ENCODE results near the gene INO80C.

INO80C gene, protein sequence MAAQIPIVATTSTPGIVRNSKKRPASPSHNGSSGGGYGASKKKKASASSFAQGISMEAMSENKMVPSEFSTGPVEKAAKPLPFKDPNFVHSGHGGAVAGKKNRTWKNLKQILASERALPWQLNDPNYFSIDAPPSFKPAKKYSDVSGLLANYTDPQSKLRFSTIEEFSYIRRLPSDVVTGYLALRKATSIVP
- long read RNA-seq, donor 1, transcript INO80C-202 (5 exons, 974 nt) = major isoform, 10 of 13 reads
- long read RNA-seq, donor 1, partial matches to known transcripts = 0 of 13 reads
- long read RNA-seq, donor 1, other reads (novel, unspliced or antisense) = 0 of 13 reads
- long read RNA-seq, donor 2, partial matches to known transcripts = 0 of 6 reads
- long read RNA-seq, donor 2, other reads (novel, unspliced or antisense) = 0 of 6 reads
- long read RNA-seq, donor 3, transcript INO80C-202 (5 exons, 974 nt) = major isoform, 5 of 5 reads
- long read RNA-seq, donor 3, partial matches to known transcripts = 0 of 5 reads
- long read RNA-seq, donor 3, other reads (novel, unspliced or antisense) = 0 of 5 reads
- long read RNA-seq, donor 4, transcript INO80C-202 (5 exons, 974 nt) = major isoform, 9 of 15 reads
- long read RNA-seq, donor 4, partial matches to known transcripts = 0 of 15 reads
- long read RNA-seq, donor 4, other reads (novel, unspliced or antisense) = 0 of 15 reads
- long read RNA-seq, donor 5, transcript INO80C-202 (5 exons, 974 nt) = major isoform, 7 of 12 reads
- long read RNA-seq, donor 5, partial matches to known transcripts = 0 of 12 reads
- long read RNA-seq, donor 5, other reads (novel, unspliced or antisense) = 0 of 12 reads
- long read RNA-seq, donor 6, transcript INO80C-202 (5 exons, 974 nt) = major isoform, 8 of 14 reads
- long read RNA-seq, donor 6, partial matches to known transcripts = 0 of 14 reads
- long read RNA-seq, donor 6, other reads (novel, unspliced or antisense) = 0 of 14 reads
- long read RNA-seq, donor 7 = 0 reads
- long read RNA-seq, donor 8, transcript INO80C-202 (5 exons, 974 nt) = major isoform, 6 of 17 reads
- long read RNA-seq, donor 8, partial matches to known transcripts = 0 of 17 reads
- long read RNA-seq, donor 8, other reads (novel, unspliced or antisense) = 0 of 17 reads

DNA sequence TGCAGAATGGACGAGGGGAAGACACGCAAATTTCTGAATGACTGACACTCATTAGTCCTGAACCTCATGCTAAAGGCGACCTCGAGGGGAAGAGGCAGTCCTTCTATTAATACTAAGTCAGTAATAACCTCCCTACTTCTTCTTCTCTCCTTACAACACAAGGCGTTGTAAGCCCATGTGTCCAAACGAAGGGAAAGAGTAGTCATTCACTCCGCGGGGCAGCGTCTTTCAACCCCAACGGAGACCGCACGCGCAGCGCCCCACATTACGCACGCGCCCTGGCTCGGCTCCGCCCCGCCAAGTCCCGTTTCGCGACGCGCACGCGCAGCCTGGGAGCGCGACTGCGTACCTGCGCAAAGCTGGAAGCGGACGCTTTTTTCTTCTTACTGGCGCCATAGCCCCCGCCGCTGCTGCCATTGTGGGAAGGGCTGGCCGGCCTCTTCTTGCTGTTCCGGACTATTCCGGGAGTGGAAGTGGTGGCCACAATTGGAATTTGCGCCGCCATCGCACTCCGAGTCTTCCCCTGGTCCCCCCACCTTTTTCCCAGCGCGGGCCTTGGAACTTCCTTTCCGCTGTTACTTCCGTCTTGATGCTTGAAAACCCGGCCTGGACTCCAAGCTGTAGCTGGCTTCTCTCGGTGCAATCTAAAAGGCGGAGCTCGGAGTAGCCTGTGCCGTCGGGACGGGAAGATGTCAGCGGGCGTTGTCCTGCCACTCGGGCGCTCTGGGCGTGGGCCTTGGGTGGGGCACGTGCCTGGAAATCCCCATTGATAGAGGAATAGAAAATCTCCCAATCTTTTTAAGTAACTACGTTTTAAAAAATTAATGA is at the start of gene INO80C:
TSS of gene INO80C (minus strand) at position 591 of the 828 bp plus-strand sequence. CDS start at position 505, 86 bp downstream.
- DNase-seq = peak; percentile 99

DNA sequence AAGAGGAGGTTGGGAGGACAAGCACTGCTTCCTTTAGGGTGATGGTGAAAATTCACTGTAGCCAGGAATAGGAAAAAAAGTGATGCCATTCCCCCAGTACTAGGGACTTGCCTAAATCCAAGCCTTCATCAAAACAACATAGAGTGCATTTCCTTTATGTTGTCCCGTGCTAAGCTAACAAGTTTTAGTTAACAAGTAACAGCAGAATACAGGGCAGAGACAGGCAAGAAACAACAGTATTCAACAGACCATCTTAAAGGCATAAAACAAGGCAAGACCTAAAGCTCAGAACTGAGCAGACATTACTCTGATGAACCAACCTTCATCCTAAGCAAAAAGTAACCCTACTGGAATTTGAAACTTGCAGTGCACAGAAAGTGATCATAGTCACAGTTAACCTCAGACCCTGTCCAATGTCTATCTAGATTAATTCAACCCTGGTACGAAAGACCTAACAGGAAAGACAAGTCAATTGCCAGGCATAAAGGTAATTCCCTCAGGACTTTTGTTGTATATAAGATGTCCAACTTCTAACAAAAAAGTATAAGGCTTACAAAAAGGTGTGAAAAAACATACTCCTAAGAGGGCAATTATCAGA is 49.3 kb upstream of the INO80C start:
- DNase-seq = no peak

DNA sequence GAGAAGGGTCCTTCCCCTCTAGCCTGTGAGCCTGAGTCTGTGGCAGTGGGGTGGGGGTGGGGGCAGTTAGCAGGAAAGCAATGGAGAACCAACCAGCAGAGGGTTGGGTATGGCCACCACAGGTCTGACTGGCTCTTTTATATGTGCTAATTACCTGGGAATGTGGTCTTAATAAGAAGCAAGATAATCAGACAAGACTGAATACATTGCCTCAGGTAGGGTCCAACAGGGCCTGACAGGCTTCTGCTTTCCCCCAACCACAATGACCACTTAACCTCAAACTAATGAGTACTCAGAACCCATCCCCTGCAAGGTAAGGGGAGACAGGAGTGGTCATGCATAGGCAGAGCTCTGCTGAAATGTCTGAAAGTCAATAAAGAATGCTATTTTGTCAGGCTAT is 44.6 kb upstream of the INO80C start:
- no peak for DNase-seq

DNA sequence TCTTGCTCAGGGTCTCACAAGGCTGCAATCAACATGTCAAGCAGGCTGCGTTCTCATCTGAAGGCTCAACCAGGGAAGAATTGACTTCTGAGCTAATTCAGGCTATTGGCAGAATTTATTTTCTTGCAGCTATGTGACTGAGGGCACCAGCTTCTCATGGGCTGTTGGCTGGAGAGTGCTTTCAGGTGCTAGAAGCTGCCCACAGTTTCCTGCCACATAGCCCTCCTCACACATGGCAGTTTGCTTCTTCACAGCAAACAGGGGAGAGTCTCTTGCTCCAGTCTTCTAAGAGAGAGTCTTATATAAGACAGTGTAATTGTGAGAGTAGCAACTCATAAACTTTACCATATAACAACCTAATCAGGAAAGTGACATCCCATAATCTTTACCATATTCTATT is 37.5 kb upstream of the INO80C start:
- DNase-seq = no peak

DNA sequence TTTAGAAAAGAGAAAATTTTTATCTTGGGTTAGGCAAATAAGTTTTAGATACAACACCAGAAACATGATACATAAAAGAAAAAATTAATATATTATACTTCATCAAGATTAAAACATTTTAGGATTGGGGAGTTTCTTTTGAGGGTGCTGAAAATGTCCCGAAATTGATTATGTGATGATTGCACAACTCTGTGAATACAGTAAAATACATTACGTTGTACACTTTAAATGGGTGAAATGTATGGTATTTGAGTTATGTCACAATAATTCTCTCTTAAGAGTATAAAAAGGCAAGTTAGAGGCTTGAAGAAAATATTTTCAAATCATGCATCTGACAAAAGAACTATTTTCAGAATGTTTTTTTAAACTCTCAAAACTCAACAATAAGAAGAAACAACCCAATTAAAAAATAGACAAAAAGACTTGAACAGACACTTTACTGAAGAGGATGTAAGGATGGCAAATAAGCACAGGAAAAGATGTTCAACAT is 36.2 kb upstream of the INO80C start:
- DNase-seq = no peak

DNA sequence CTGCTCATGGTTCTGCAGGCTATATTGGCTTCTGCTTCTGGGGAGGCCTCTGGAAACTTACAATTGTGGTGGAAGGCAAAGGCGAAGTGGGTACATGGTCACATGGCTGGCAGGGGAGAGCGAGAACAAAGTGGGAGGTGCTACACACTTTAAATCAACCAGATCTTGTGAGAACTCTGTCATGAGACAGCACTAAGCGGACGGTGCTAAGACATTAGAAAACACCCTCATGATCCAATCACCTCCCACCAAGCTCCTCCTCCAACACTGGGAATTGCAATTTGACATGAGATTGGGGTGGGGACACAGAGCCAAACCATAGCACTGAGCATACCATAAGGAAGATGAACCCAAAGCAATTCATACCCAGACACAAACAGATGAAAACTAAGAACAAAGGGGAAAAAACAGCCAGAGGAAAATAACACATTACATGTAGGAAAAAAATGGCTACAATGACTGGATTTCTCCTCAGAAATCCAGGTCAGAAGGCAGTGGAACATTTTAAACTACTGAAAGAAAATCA is 31.1 kb upstream of the INO80C start:
- no peak for DNase-seq

DNA sequence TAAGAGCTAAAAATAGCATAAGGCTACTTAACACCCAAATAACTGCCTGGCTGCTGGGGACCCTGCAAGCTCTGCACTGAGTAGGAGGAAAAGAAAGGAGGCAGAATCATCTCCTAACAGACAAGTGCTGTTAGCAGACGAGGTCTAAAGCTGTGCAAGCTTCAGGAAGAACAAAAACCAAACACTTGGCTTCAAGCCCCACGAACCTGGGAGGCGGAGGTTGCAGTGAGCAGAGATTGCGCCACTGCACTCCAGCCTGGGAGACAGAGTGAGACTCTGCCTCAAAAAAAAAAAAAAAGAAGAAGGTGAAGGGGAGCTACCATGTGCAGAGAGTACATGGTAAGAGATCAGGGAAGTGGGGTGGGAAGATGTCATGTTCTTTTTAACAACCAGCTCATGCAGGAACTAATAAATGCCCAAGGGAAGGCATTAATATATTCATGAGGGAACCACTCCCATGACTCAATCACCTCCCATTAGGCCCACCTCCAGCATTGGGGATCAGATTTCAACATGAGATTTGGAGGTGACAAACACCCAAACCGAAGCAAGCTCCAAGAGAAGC is 28.8 kb upstream of the INO80C start:
- DNase-seq = no peak

DNA sequence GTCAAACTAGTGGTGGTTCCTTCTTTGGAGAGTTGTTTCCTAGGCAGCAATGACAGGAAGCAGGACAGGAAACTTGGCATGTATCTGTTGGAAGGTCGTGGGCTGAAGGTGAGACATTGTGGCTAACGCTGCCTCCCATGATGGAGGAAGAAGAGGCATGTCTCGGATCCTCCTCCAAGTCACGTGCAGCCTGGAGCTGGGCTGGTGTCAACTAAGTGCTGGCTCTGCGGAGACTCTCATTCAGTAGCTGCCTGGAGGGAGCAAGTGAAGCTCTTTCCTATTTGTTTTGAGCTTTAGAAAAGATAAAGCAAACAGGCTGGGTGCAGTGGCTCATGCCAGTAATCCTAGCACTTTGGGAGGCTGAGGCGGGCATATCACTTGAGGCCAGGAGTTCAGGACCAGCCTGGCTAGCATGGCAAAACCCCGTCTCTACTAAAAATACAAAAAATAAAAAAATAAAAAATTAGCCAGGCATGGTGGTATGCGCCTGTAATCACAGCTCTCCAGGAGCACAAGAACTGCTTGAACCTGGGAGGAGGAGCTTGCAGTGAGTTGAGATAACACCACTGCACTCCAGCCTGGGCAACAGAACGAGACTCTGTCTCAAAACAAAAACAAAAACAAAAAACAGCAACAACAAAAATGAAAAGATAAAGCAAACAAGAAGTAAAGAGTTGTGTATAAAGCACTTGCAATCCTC is 28.2 kb upstream of the INO80C start:
- DNase-seq = no peak

DNA sequence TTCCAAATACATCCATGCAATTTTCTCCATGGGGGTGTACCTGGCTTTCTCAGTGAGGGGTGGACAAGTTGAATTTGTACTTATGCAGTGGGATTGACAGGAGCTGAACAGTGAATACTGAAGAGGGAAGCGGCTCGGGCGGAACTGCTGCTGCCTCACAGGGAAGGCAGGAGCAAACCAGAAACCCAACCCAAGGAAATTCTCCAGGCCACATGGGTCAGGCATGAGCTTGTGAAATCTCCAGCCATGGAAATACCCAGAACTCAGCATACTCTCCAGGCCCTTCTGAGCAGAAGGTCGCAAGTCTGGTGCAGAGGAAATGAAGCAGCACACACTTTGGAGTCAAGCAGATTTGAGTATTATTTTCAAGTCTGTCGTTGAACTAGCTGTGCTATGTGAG is 26.5 kb upstream of the INO80C start:
- DNase-seq = no peak

DNA sequence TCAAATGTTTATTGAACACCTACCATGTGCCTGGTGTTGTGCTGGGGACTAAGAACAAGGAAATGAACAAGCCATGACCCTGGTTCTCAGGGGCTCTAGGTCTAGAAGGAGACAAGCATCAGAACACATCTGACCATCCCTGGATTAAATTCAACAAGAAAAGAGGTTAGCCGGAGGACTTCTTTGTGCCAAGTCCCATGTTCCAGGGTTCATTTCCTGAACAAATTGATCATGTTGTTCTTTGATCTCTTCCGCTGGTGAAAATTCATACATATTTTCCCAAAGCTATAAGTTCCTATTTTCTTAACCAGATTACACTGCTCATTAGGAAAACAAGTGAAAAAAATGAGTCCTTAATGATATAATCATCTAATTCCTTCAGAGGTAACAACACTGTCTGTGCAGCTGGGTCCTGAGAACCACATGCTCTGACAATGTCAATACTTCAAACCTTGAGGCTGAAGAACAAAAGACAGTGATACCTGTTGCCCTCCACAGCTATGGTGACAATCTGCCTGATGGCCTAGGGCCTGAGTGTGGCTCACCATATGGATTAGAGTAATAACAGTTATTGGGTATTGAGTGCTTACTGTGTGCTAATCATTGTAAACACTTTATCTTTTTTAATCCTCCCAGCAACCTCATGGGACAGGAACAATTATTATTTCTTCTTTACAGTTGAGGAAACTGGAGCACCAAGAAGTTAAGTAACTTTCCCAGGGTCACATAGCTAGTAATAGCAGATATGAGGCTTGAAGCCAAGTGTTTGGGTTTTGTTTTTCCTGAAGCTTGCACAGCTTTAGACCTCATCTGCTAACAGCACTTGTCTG is 24.6 kb upstream of the INO80C start:
- DNase-seq = no peak

DNA sequence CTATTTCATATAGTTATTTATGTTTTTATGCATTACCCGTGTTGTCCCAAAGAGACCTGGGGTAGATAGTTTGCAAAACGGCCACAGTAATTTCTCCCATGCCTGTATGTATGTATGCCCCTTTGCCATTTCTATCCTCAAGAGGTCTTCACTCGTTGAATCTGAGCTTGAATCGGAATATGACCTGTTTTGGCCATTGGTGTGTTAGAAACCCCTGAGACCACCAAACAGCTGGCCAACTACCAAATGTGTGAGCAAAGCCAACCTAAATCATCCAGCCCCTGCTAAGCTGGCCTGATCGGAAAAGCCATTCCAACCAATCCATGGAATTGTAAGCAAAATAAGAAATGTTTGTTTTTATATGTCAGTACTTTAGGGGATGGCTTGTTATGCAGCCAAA is 23.4 kb upstream of the INO80C start:
- DNase-seq = no peak

DNA sequence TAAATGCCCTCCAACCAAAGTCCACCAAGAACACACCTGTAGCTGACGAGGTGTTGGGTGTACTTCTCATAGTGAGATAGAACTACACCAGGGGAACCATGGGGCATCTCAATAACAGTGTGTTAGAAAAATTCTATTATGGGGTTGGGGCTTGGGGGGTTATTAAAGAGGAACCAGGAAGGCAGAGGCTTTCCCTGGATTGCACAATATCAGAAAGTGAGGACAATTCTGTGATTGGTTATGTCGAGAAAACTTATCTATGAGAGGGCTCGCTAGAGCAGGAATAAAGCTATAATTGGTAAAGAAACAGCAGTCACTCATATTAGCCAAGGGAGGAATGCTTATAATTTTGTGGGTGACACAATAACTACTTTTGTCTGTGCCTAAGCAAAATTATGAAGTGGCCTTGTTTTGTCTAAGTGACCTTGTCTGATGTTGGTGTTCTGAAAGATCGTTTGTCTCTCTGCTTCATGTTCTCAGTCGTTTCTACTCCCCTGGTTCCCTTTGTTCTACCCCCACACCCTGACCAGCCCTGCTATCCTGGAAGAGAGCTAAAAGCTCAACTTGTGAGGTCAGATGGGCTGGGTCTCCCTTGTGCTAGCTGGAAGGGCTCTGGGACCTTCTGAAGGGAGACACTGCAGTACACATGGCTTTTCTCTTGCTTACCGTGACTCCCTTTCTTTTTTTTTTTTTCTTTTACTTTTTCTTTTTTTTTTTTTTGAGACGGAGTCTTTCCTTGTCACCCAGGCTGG is 21.6 kb upstream of the INO80C start:
- DNase-seq = no peak

DNA sequence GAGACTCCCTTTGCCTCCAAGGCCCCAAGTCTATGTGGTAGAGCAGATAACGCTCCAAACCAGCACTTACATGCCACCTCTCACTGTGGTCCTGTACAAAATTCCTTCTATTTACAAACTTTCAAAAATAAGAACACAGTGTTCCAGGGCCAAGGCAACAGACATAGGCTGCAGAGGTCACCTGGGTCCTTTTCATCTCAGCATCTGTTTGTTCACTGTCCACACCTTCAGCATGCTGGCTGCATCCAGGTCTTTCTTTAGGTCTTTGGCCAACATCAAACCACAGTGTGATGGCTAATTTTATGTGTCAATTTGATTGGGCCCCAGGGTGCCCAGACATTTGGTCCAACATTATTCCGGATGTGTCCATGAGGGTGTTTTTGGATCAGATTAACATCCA is 20.0 kb upstream of the INO80C start:
- DNase-seq = no peak

DNA sequence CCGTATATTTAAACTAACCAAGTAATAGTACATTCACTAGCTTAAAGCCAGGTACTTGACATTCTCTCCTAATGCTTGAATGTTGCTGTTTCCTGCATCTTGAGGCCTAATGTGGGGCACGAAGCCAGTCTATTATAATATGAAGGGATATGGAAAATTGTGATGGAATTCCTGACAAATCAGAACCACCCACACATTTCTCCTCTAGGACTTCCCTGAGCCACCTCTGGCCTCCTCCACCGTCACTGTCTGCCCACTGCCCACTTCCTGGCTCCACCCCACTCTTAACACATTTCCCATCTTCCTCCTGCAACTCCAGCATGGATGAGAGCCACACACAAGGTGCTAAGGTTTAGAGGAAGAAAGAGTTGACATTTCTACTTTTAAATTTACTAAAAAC is 19.0 kb upstream of the INO80C start:
- DNase-seq = no peak

DNA sequence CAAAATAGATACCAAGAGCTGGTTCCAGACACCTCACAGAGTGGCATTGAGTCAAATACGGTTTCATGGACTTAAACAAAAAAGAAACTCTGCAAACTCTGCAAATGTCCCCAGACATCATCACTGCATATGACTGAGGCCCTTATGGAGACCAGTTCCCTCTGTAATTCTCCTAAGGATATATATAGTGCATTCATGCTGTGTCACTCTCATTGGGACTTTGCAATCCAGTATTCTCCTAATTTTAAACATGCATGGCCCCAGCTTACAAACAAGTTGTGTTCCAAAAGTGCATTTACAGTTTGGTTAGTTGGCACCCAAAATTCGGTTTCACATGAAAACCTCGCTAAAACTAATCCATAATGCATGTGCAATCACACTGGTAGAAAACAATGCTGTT is 18.6 kb upstream of the INO80C start:
- DNase-seq = no peak

DNA sequence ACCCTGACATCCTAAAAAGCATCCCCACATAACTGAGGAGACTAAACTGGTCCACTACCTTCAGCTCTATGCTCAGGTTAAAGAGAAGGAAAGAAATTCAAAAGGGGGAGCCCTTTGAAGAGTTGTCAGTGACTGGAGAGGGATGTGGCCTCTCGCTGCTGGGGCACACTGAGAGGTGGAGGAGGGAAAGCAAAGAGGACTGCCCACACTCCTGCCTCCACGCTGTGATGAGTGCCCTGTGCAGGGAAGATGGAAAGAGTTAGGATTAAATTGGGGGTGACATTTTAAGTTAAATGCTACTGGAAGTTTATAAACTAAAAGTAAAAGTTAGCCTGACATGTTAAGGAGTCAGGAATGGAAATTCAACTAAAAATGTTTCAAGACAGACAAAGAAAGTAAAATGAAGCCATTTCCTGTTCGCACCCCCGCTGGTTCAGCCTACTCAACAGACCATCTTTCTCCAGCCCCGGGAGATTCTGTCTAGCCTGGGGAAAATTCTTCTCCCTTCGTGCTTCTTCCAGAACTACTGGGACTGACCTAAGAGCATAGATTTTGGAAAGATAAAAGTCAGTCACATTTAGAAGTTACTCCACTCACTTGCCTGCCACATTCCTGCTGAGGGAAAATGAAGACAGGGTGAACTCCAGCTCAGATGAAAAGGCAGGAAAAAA is 17.8 kb upstream of the INO80C start:
- DNase-seq = no peak

DNA sequence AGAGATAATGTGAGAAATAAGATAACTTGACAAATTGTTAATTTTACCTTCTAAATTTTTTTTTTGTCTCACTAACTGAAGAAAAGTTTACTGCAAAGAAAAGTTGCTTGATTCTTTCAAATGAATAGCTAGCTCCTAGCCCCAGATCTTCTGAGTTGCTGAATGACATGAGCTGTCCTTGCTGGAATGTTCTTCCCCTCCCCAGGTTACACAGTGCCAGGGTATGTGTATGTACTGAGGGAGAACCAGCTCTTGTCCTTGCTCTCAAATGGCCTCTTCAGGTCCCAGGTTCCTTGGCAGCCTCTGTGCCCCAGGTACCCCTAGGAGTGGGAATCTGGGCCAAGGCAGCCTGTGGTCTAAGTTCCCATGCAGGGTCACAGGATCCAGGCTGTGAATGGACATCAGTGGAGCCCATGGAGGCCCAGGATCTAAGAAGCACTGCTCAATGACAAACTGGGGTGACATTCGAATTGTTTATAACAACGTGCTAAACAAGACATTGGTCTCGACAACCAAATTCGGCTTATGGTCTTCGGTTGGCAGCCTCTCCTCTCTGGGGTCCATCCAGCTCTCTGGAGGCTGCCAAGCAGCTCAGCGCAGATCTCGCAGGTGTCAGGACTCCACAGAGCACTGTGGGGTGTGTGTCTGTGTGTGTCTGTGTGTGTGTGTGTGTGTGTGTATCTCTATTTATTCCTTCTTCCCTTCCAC is 17.1 kb upstream of the INO80C start:
- DNase-seq = no peak

Measured in right kidney (tissue), 9 donors.